IMR-90 (cell line): ENCODE data around the gene FBXO17. TPM values are rescaled to one million over a fixed set of nuclear protein-coding genes. Genes with fewer than 3 reads are reported as not detected.
A peak's percentile ranks its signal among the peaks of the same experiment; 100 is the strongest.

ENCODE experiments used
- ATAC-seq: fragments of 200-7000 bp; cut with Tn5 transposase; 2 replicates; pipeline ENCODE4 v1.9.1; 2020; ENCODE audit warnings: low read depth, mild to moderate bottlenecking, moderate library complexity
- BruUV-seq: library from RNA; stranded (reverse); fragments of 400-500 nt; replicated peaks from 2 replicates; lab custom pipeline; 2021; lab: Mats Ljungman, UMichigan
- CTCF ChIA-PET: fragments of 300-600 bp; formaldehyde crosslinking; extraction: SDS; loops from one replicate; lab custom pipeline; 2021; ENCODE audit warnings: antibody characterized with exemption; lab: Yijun Ruan, JAX
- POLR2A ChIA-PET: fragments of 300-600 bp; sonication (Branson Sonifier 250); formaldehyde crosslinking; loops from one replicate; lab custom pipeline; 2022; ENCODE audit warnings: antibody characterized with exemption; ENCODE audit not compliant: unreplicated experiment; lab: Charles Lee
- DNase-seq: peaks from one replicate; pipeline ENCODE4 v3.0.0; 2013
- H2AFZ ChIP-seq: replicated peaks from 2 replicates; pipeline ENCODE3; 2013; ENCODE audit warnings: low read length, mild to moderate bottlenecking; ENCODE audit not compliant: poor library complexity
- H2AK5ac ChIP-seq: 2 replicates; pipeline ENCODE4 v1.6.1; 2013; ENCODE audit warnings: low read depth, low read length, inconsistent platforms
- H2AK9ac ChIP-seq: replicated peaks from 2 replicates; pipeline ENCODE3; 2013; ENCODE audit warnings: mild to moderate bottlenecking, low read depth, low read length, moderate library complexity; ENCODE audit not compliant: poor library complexity
- H2BK120ac ChIP-seq: 2 replicates; pipeline ENCODE4 v1.6.1; 2013; ENCODE audit warnings: low read depth, low read length, inconsistent platforms
- H2BK15ac ChIP-seq: 3 replicates; pipeline ENCODE4 v1.6.1; 2013; ENCODE audit warnings: low read depth, low read length, inconsistent platforms
- H2BK20ac ChIP-seq: 2 replicates; pipeline ENCODE4 v1.6.1; 2013; ENCODE audit warnings: low read depth, mild to moderate bottlenecking, inconsistent platforms, low read length, moderate library complexity
- H2BK5ac ChIP-seq: 2 replicates; pipeline ENCODE4 v1.6.1; 2013; ENCODE audit warnings: mild to moderate bottlenecking, low read depth, low read length, inconsistent platforms; ENCODE audit not compliant: poor library complexity, severe bottlenecking
- H3K14ac ChIP-seq: replicated peaks from 2 replicates; pipeline ENCODE4 v1.6.1; 2013; ENCODE audit warnings: low read depth, low read length, inconsistent platforms
- H3K18ac ChIP-seq: 2 replicates; pipeline ENCODE4 v1.6.1; 2013; ENCODE audit warnings: low read depth, low read length, control low read depth
- H3K23ac ChIP-seq: 2 replicates; pipeline ENCODE4 v1.6.1; 2013; ENCODE audit warnings: low read depth, low read length, inconsistent platforms
- H3K27ac ChIP-seq: 2 replicates; pipeline ENCODE4 v1.5.1; 2013; ENCODE audit warnings: mild to moderate bottlenecking, control low read depth, low read length; ENCODE audit not compliant: insufficient read depth
- H3K27me3 ChIP-seq: 2 replicates; pipeline ENCODE4 v1.6.1; 2013; ENCODE audit warnings: low read length; ENCODE audit not compliant: control insufficient read depth, insufficient read depth
- H3K36me3 ChIP-seq: 2 replicates; pipeline ENCODE4 v1.6.1; 2013; ENCODE audit warnings: low read length, mixed read lengths; ENCODE audit not compliant: control insufficient read depth, insufficient read depth
- H3K4ac ChIP-seq: 2 replicates; pipeline ENCODE4 v1.6.1; 2013; ENCODE audit warnings: low read depth, low read length, inconsistent platforms
- H3K4me1 ChIP-seq: 2 replicates; pipeline ENCODE4 v1.6.1; 2013; ENCODE audit warnings: low read length, mixed read lengths; ENCODE audit not compliant: control insufficient read depth, insufficient read depth
- H3K4me2 ChIP-seq: 2 replicates; pipeline ENCODE4 v1.6.1; 2013; ENCODE audit warnings: low read depth, mild to moderate bottlenecking, control low read depth, low read length, moderate library complexity
- H3K4me3 ChIP-seq: 2 replicates; pipeline ENCODE4 v1.5.1; 2013; ENCODE audit warnings: low read depth, mild to moderate bottlenecking, control low read depth, low read length, moderate library complexity; ENCODE audit not compliant: insufficient read depth
- H3K56ac ChIP-seq: 2 replicates; pipeline ENCODE4 v1.6.1; 2013; ENCODE audit warnings: low read length, inconsistent platforms; ENCODE audit not compliant: insufficient read depth; ENCODE audit errors: extremely low read depth
- H3K79me1 ChIP-seq, 2 experiments: 2 replicates each; pipeline ENCODE4 v1.6.1; 2013; ENCODE audit warnings: low read length in 2 of 2, inconsistent platforms in 1 of 2, low read depth in 1 of 2
- H3K9ac ChIP-seq: 2 replicates; pipeline ENCODE4 v1.6.1; 2013; ENCODE audit warnings: low read depth, low read length, control low read depth
- H3K9me1 ChIP-seq: 2 replicates; pipeline ENCODE4 v1.6.1; 2013; ENCODE audit warnings: low read length, inconsistent platforms; ENCODE audit not compliant: insufficient read depth
- H3K9me3 ChIP-seq: 2 replicates; pipeline ENCODE4 v1.6.1; 2013; ENCODE audit warnings: low read length; ENCODE audit not compliant: control insufficient read depth, insufficient read depth
- H4K20me1 ChIP-seq: 2 replicates; pipeline ENCODE4 v1.6.1; 2013; ENCODE audit warnings: low read length, inconsistent platforms; ENCODE audit not compliant: insufficient read depth
- H4K5ac ChIP-seq: 2 replicates; pipeline ENCODE4 v1.6.1; 2013; ENCODE audit warnings: mild to moderate bottlenecking, low read depth, low read length, control low read depth
- H4K8ac ChIP-seq, 2 experiments: 2 replicates each; pipeline ENCODE4 v1.6.1; 2013; ENCODE audit warnings: low read depth in 2 of 2, low read length in 2 of 2, control low read depth in 1 of 2, inconsistent platforms in 1 of 2
- H4K91ac ChIP-seq: 2 replicates; pipeline ENCODE4 v1.6.1; 2013; ENCODE audit warnings: low read depth, low read length, inconsistent platforms; ENCODE audit not compliant: insufficient read depth
- CEBPB ChIP-seq: IDR thresholded peaks from 2 replicates; pipeline ENCODE4 v1.6.1; 2012; ENCODE audit warnings: low read depth, low read length, improper control_type of control experiment
- WGBS, 2 experiments: methylation state at CpG; one replicate each; pipeline versions ENCODE4 v1.1.5 to v1.1.7; 2013; ENCODE audit warnings: missing lambda C conversion rate in 2 of 2; ENCODE audit not compliant: insufficient read length in 1 of 2; ENCODE audit errors: extremely low coverage in 2 of 2; 5-methylcytosine and 5-hydroxymethylcytosine counted together
- dilution Hi-C: fragments of 300-500 bp; cut with HindIII; formaldehyde crosslinking; loops from one replicate; pipeline ENCODE4 v1.14.3; 2018; ENCODE audit warnings: low sequenced_read_pairs; ENCODE audit not compliant: unreplicated experiment
- in situ Hi-C: fragments of 300-500 bp; cut with MboI; formaldehyde crosslinking; loops from 3 replicates; pipeline ENCODE4 v1.14.3; 2019; ENCODE audit warnings: low sequenced_read_pairs, inconsistent platforms, mixed read lengths
- intact Hi-C: fragments of 100-400 bp; cut with micrococcal nuclease; formaldehyde crosslinking; loops from 2 replicates; pipeline ENCODE4 v1.10.0; 2022
- polyA plus RNA-seq, 3 experiments: library from polyadenylated mRNA; depleted of rRNA; stranded (reverse); fragments of >200 nt; gene quantifications; 2 replicates each; pipeline ENCODE4 v1.2.3, GENCODE V29; 2012; ENCODE audit warnings: low replicate concordance in 1 of 3
- total RNA-seq: library from RNA; depleted of rRNA; stranded (reverse); fragments of >200 nt; gene quantifications from 2 replicates; pipeline ENCODE4 v1.2.3, GENCODE V29; 2012
- TF ChIP-seq, protein P1 (sequence below): fragments of 150-350 bp; IDR thresholded peaks from 2 replicates; pipeline ENCODE4 v1.6.1; 2016; ENCODE audit warnings: low read depth, mild to moderate bottlenecking, low read length, moderate library complexity, borderline replicate concordance
- TF ChIP-seq, protein P2 (sequence below): fragments of 150-350 bp; IDR thresholded peaks from 2 replicates; pipeline ENCODE4 v1.6.1; 2017; ENCODE audit warnings: mild to moderate bottlenecking, antibody characterized with exemption, low read length, low read depth

Gene FBXO17
- total and polyA plus RNA-seq, 2 of the 4 experiments (the other 2 are of a cell fraction) = 10.8 to 20.7 TPM

DNA sequence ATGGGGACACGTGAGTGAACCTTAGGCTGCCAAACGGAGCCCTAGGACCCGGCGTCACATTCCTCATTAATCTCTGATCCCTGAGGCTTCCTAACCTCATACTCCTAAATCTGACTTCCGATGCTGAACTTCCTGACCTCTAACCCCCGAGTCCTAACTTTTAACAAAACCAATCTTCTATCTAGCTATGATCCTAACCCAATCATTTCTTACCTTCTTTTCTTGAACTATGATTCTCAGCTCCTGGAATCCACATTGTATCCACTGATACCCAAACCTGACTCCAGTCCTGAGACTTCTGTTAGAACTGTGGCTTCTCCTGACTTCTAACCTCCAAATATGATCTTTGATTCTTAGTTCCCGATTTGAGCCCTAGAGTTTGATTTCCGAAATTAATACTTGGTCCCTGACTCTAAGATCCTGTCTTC, 75.3 kb downstream of the FBXO17 start:
- Histone ChIP-seq H2BK20ac (no peak overlapping the region), H4K8ac (peak overlapping the region; percentile 12 to 84; a peak in 3 of 4 replicates), H3K14ac (peak overlapping the region; percentile 31), H3K4me1 (peaks cover 3% of the 10 kb centered on the region; the same call in 1 of the 2 replicates), H4K5ac (peak overlapping the region; percentile 22; the same call in 1 of the 2 replicates), H3K56ac (peak overlapping the region; percentile 47), H3K27me3 (no peaks in the 10 kb centered on the region), H2BK120ac (no peak overlapping the region), H2AFZ (peak overlapping the region; percentile 98), H3K4ac (peak overlapping the region; percentile 35), H2AK9ac (peak overlapping the region; percentile 8), H3K9me3 (no peaks in the 10 kb centered on the region), H3K79me1 (peaks cover 20 to 49% of the 10 kb centered on the region in 2 experiments), H3K4me2 (peak overlapping the region; percentile 83), H3K36me3 (peaks cover 3% of the 10 kb centered on the region; the same call in 1 of the 2 replicates), H3K23ac (peak overlapping the region; percentile 46; the same call in 1 of the 2 replicates), H4K91ac (no peak overlapping the region), H3K27ac (peak overlapping the region; percentile 58), H2AK5ac (no peak overlapping the region), H2BK15ac (no peak overlapping the region), H4K20me1 (peaks cover 4% of the 10 kb centered on the region), H3K9ac (peak overlapping the region; percentile 23; the same call in 1 of the 2 replicates), H3K4me3 (peak overlapping the region; percentile 66), H2BK5ac (peak overlapping the region; percentile 56), H3K18ac (no peak overlapping the region), H3K9me1 (no peaks in the 10 kb centered on the region; the same call in none of the 2 replicates)
- DNase-seq = no peak
- ChIA-PET POLR2A (interaction anchor here (0.9 kb wide), 1 partner anchor 37 kb away, joined by 6 read pairs; no protein-coding TSS in a partner anchor), CTCF (interaction anchor here (0.6 to 1.7 kb wide), 4 partner anchors 13 to 422 kb away, joined by 3 to 10 read pairs (median 4); partner anchors contain the start of genes MRPS12 and SARS2)
- ATAC-seq = no peak
- BruUV-seq = TSS peak; percentile 72
- dilution Hi-C loops (no loop called here), in situ Hi-C loops (loop anchor here (25.0 kb wide), 1 partner anchor 163 kb away; the partner anchor contains the start of gene CAPN12), intact Hi-C loops (no loop called here)
- TF ChIP-seq, protein P1, sequence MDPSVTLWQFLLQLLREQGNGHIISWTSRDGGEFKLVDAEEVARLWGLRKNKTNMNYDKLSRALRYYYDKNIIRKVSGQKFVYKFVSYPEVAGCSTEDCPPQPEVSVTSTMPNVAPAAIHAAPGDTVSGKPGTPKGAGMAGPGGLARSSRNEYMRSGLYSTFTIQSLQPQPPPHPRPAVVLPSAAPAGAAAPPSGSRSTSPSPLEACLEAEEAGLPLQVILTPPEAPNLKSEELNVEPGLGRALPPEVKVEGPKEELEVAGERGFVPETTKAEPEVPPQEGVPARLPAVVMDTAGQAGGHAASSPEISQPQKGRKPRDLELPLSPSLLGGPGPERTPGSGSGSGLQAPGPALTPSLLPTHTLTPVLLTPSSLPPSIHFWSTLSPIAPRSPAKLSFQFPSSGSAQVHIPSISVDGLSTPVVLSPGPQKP = no peak
- TF ChIP-seq, protein P2, sequence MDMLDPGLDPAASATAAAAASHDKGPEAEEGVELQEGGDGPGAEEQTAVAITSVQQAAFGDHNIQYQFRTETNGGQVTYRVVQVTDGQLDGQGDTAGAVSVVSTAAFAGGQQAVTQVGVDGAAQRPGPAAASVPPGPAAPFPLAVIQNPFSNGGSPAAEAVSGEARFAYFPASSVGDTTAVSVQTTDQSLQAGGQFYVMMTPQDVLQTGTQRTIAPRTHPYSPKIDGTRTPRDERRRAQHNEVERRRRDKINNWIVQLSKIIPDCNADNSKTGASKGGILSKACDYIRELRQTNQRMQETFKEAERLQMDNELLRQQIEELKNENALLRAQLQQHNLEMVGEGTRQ = peak; percentile 72; the same call in 1 of the 2 replicates
- TF ChIP-seq CEBPB = no peak
- 0% methylated on average over 6 of the region's 8 CpGs; no CpG with 5 or more reads in 1 of the 2 experiments for WGBS, 2 experiments
